Mononuclear cell (primary cell): ENCODE results near the gene ZNF407. TPM values are rescaled to one million over a fixed set of nuclear protein-coding genes. Genes with fewer than 3 reads are reported as not detected.
"Not testable (repeated sequence)": the region's sequence is repeated elsewhere in the genome, so short reads cannot be mapped to it uniquely, and the experiment has no call there.

Source experiments
- H3K27me3 ChIP-seq: 2 replicates; pipeline ENCODE4 v1.6.0; 2011; ENCODE audit warnings: low read length, control low read depth; ENCODE audit not compliant: insufficient read depth
- H3K4me1 ChIP-seq: 2 replicates; pipeline ENCODE4 v1.5.1; 2011; ENCODE audit warnings: mild to moderate bottlenecking, low read length, control low read depth; ENCODE audit not compliant: insufficient read depth
- H3K4me3 ChIP-seq: 2 replicates; pipeline ENCODE4 v1.5.1; 2011; ENCODE audit warnings: mild to moderate bottlenecking, low read length, moderate library complexity
- H3K9me3 ChIP-seq: 2 replicates; pipeline ENCODE4 v1.5.1; 2011; ENCODE audit warnings: low read depth, mild to moderate bottlenecking, control low read depth, low read length
- total RNA-seq: library from RNA; depleted of rRNA; stranded (reverse); fragments of >200 nt; gene quantifications from one replicate; pipeline ENCODE4 v1.2.3, GENCODE V29; 2012

Gene ZNF407
- total RNA-seq, 1 donor: 32.0 TPM

DNA sequence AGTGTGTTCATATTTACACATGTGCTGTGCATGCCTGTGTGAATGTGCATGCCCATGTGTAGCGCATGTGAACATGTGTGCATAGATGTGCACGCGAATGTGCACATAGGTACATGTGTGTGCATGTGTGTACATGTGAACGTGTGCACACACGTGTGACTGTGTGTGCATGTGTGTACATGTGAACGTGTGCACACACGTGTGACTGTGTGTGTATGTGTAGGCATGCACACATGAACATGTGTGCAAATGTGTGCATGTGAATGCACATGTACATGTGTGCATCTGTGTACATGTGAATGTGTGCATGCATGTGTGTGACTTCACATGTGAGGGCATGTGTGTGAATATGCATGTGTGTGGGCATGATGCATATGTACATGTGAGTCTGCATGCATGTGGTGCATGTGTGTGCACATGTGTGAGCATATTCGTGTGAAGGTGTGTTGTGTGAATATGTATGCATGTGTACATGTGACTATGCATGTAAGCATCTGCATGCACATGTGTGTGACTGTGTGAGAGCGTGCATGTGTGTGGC, 488.9 kb downstream of the ZNF407 start:
- H3K27me3 ChIP-seq: no peaks in the 10 kb centered on the region
- no peak overlapping the region for H3K4me3 ChIP-seq
- no peaks in the 10 kb centered on the region for H3K4me1 ChIP-seq

GRCh38 chr18:75087119-75088020, 489.7 kb downstream of the ZNF407 start:
- no peaks in the 10 kb centered on the region for H3K9me3 ChIP-seq
- no peaks in the 10 kb centered on the region for H3K4me1 ChIP-seq
- no peak overlapping the region for H3K4me3 ChIP-seq
- H3K27me3 ChIP-seq: no peaks in the 10 kb centered on the region

More for the DNA sequence above, 488.9 kb downstream of the ZNF407 start:
- no peaks in the 10 kb centered on the region for H3K9me3 ChIP-seq

DNA sequence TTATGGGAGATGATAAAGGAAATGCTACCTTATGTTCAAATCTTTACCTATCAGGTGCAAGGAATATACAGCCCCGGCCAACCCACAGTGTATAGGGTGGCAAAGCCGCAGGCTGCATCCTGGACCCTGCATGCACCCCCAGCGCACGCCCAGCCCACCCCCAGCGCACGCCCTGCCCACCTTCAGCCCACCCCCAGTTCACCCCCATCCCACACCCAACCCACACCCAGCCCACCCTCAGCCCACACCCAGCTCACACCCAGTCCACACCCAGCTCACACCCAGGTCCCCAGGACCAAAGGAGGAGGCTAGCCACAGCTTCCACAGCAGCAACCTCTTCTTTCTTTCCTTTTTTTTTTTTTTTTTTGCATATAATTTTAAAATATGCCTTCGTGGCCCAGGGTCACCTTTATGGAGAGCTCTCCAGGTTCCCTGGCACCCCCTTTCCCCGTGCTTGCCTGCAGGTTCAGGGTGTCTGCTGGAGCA, 490.4 kb downstream of the ZNF407 start:
- no peaks in the 10 kb centered on the region for H3K27me3 ChIP-seq
- H3K4me3 ChIP-seq: no peak overlapping the region
- H3K9me3 ChIP-seq: no peaks in the 10 kb centered on the region
- no peaks in the 10 kb centered on the region for H3K4me1 ChIP-seq

- Histone ChIP-seq H3K9me3 (no peaks in the 10 kb centered on the region), H3K4me1 (no peaks in the 10 kb centered on the region), H3K27me3 (no peaks in the 10 kb centered on the region), H3K4me3 (no peak overlapping the region)
Observed at GRCh38 chr18:75088622-75089211, 491.0 kb downstream of the ZNF407 start.

DNA sequence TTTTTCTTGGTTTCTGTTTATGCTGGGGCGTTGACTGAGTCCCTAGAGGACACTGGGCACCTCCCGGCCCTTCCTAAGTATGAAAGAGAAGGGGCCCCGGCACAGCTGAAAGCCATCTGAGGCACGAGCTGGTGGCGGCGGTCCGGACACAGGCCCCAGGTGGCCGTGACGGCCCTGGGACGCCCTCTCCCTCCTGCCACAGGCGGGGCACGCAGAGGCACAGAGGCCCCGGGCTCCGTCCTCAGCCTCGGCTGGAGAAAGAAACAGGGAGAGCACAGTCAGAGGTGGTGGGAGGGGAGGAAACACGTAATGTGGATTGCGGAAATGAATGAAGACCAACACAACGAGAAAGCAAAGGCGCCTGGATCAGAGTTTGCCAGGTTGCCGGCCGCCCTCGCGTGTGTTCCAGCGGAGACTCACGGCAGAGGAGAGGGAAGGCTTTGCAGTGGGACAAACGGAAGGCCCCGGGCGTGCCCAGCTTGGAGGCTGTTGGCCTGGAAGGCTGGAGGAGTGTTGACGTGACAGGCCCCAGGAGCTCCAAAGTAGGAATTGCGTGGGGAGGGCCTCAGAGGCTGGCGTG, 492.2 kb downstream of the ZNF407 start:
- Histone ChIP-seq H3K4me3 (no peak overlapping the region), H3K27me3 (no peaks in the 10 kb centered on the region), H3K9me3 (no peaks in the 10 kb centered on the region), H3K4me1 (no peaks in the 10 kb centered on the region)

DNA sequence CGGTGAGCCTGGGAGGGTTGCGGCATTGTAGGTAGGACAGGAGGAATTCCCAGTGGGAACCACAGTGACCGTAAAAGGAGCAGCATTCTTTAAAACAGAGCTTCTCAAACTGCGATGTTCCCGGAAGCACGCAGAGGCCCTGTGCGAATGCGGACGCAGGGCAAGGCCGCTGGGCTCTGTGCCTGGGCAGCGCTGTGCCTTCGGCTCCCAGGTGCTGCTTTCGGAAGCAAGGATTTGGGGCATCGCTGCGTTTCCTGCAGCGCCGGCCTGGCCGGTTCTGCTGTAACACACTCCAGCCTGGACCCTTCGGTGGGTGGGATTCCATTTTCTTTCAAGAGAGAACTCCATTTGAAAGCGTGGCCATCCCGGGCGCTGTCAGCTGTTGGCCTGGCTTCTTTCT, 492.7 kb downstream of the ZNF407 start:
- H3K9me3 ChIP-seq: no peaks in the 10 kb centered on the region
- H3K4me1 ChIP-seq: no peaks in the 10 kb centered on the region
- peaks cover 2% of the 10 kb centered on the region for H3K27me3 ChIP-seq
- no peak overlapping the region for H3K4me3 ChIP-seq

- Histone ChIP-seq H3K9me3 (no peaks in the 10 kb centered on the region), H3K4me1 (no peaks in the 10 kb centered on the region), H3K4me3 (no peak overlapping the region), H3K27me3 (peaks cover 5% of the 10 kb centered on the region)
Observed at GRCh38 chr18:75097491-75098225, 500.0 kb downstream of the ZNF407 start.

- no peak overlapping the region for H3K4me3 ChIP-seq
- no peaks in the 10 kb centered on the region for H3K4me1 ChIP-seq
- H3K27me3 ChIP-seq: no peaks in the 10 kb centered on the region
- H3K9me3 ChIP-seq: no peaks in the 10 kb centered on the region
Observed at GRCh38 chr18:75100832-75101630, 503.4 kb downstream of the ZNF407 start.

GRCh38 chr18:75101916-75102315, 504.2 kb downstream of the ZNF407 start:
- Histone ChIP-seq H3K9me3 (no peaks in the 10 kb centered on the region), H3K27me3 (no peaks in the 10 kb centered on the region), H3K4me3 (no peak overlapping the region), H3K4me1 (no peaks in the 10 kb centered on the region)

DNA sequence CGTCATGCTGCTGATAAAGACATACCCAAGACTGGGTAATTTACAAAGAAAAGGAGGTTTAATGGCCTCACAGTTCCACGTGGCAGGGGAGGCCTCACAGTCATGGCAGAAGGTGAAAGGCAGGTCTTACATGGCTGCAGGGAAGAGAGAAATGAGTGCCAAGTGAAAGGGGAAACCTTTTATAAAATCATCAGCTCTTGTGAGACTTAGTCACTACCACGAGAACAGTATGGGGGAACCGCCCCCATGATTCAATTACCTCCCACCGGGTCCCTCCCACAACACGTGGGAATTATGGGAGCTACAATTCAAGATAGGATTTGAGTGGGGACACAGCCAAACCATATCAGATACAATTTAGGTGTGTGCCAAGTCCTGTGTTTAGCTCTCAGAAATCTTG, 506.4 kb downstream of the ZNF407 start:
- not testable (repeated sequence) for H3K4me3 ChIP-seq, H3K9me3 ChIP-seq, H3K4me1 ChIP-seq, H3K27me3 ChIP-seq

DNA sequence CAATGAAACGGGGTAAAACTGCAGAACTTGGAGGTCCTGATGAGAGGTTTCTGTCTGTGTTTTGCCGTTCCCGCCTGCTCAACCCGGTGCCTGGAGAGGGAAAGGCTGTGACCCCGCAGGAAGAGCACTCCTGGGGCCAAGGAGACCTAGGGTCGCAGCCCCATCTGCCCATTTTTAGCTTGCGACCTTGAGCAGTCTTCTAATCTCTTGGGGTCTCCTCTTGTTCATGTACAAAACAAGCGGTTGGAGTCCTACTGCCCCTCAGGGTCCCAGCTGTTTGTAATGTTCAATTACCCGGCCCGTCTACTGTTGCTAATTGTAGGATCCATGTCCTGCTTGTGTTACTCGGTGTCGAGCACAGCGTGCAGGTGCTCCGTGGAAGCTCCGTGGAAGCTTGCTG, 506.8 kb downstream of the ZNF407 start:
- H3K4me3 ChIP-seq: no peak overlapping the region
- H3K27me3 ChIP-seq: no peaks in the 10 kb centered on the region
- H3K9me3 ChIP-seq: no peaks in the 10 kb centered on the region
- H3K4me1 ChIP-seq: no peaks in the 10 kb centered on the region

GRCh38 chr18:75105551-75106254, 508.0 kb downstream of the ZNF407 start:
- H3K9me3 ChIP-seq: no peaks in the 10 kb centered on the region
- H3K27me3 ChIP-seq: no peaks in the 10 kb centered on the region
- no peak overlapping the region for H3K4me3 ChIP-seq
- no peaks in the 10 kb centered on the region for H3K4me1 ChIP-seq

DNA sequence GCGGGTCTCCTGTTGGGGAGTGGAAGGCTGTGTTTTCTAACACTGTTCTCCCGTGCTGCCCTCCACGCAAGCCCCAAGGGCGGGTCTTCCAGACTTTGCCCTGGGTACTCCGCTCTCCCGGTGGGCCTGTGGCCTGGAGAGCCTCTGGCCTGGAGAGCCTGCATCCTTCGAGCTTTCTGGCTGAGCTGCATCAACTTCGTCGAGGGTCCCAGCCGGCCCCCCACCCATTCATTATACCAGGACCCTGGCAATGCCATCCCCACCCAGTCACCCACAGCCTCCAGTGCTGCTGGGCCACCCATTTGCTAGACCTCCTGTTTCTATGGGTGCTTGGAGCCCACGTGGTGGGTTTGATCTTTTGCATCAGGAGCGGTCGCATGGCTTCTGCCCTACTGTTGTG, 509.1 kb downstream of the ZNF407 start:
- no peaks in the 10 kb centered on the region for H3K4me1 ChIP-seq
- no peaks in the 10 kb centered on the region for H3K9me3 ChIP-seq
- no peak overlapping the region for H3K4me3 ChIP-seq
- H3K27me3 ChIP-seq: no peaks in the 10 kb centered on the region
